Stimulated activated CD8-positive, alpha-beta memory T cell treated with anti-CD3 and anti-CD28 coated beads, Interleukin-7, amount 100 ng/mL, for 48 hours (primary cell): Measurements from ENCODE around the gene MAP2K6.

Experiments
- DNase-seq, 2 donors: peaks; one replicate each; pipeline ENCODE4 v3.0.0-alpha.2; 2020; ENCODE audit warnings: low read depth in 1 of 2; ENCODE audit errors: extremely low read depth in 1 of 2

MAP2K6 gene

DNA sequence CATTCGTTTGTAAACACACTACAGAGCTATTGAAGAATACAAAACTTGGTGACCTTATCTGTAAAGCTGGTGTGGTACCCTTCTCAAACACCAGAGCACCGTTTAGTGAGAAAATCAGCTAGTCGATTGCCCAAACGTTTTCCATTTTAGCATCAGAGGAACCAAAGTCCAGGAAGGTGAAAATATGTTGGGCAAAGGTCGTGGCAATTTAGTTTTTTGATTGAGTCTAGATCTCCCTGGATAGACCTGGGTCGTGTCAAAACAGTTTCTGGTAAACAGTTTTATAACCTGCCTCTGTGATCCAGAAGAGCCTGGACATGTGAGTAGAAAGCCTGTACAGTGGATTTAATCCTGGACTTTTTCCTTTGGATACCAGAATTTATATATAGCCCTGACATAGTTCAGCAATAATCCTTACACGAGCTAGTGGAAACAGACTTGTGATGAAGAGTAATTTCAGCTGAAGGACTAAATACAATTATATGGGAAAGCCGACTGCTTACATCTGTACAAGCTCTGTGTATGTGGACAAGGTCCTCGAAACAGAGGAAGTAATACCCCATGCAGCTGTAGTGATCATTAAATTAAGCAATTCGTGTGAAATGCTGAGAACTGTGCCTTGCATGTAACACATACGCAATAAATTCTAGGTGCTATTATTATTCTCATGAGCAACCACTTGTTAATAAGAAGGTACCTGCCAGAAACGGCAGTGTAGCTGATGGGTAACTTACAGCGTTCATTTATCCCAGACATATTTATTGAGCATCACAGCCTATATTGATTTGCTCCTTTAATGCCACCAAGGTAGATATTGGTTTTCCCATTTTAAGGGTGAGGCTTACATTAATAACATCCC is 72.5 kb downstream of the MAP2K6 start:
- no peak for DNase-seq

- no peak for DNase-seq
Measured at GRCh38 chr17:69489313-69489712, 74.8 kb downstream of the MAP2K6 start.

GRCh38 chr17:69492410-69493071 is 78.0 kb downstream of the MAP2K6 start:
- DNase-seq: no peak

DNA sequence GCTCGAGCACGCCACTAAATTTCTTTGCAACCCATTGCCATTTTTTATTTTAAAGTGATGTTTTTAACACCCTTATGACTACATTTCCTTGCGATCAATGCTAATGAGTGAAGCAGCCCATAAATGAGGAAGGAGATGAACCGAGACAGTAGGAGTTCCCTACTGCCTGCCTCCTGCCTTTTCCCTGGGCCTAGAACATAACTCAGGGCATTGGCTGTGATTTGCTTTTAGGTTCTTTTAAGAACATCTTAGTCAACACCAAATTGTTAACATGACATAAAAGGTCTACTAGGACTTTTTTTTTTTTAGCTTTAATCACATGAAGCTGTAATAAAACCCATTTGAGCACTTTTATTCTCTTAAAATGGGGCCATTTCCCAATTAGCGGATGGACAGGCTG is 81.3 kb downstream of the MAP2K6 start:
- DNase-seq: no peak

GRCh38 chr17:69497161-69497560 is 82.7 kb downstream of the MAP2K6 start:
- no peak for DNase-seq

GRCh38 chr17:69499318-69499717 is 84.8 kb downstream of the MAP2K6 start:
- no peak for DNase-seq

GRCh38 chr17:69500911-69501429 is 86.5 kb downstream of the MAP2K6 start:
- DNase-seq: no peak

DNA sequence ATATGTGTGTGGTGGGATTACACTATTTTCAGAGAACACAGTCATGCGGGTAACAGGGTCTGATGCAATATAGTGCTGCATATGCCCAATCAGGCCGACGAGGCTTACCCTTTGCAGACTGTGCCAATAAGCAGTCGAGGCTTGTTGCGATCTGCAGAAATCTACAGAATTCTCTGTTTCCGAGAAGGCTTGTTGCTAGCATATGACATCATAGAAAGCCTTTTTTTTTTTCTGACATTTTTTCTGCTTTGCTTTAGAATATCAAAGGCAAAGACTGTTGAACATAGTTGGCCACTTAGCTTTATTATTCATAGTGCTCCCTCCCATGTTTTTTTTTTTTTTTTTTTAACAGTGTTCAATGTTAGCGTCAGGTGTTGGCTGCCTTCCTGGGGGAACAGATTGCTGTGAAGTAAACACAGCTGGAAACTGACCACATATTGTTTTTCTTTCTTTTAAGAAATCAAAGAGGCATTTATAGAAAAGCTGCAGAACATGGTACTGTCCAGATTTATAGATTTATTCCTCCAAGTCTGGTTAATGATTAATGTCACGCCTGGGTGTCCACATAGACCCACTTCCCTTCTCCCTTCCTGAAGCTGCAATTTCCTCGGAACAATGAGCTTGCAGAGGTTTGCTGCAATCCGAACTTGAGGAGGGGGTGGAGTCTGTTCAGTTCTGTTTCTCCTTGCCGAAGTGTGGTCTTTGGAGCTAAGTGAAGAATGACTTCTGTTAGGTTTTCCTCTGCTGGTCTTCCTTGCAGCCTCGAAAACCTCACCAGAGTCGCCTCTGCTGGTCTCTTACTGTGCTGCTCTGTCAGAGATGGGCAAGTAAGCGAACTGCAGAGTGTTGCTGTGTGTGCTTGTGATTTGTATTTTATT is 87.3 kb downstream of the MAP2K6 start:
- DNase-seq: no peak

DNA sequence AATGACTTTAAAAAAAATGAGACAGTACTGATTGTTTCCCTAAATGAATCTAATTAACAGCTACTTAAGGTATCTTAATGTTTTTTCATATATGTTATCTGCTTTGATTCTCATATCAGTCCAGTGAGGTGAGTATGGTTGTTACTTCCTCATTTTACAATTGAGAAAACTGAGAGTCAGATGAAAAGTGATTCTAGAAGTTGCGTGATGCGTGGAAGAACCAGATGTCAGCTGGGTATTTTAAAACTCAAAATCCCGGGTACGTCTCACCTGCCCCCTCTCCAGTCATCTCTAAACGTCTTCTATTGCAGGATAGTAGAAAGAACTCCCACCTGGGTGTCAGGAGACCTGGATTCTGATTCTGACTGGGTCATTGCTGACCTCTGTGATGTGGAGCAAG is 89.2 kb downstream of the MAP2K6 start:
- no peak for DNase-seq

- no peak for DNase-seq
Measured at GRCh38 chr17:69505740-69506139, 91.2 kb downstream of the MAP2K6 start.

- no peak for DNase-seq
Measured at GRCh38 chr17:69506489-69506888, 92.0 kb downstream of the MAP2K6 start.

GRCh38 chr17:69508814-69509213 is 94.3 kb downstream of the MAP2K6 start:
- DNase-seq: no peak

- no peak for DNase-seq
Measured at GRCh38 chr17:69511250-69511649, 96.8 kb downstream of the MAP2K6 start.

DNA sequence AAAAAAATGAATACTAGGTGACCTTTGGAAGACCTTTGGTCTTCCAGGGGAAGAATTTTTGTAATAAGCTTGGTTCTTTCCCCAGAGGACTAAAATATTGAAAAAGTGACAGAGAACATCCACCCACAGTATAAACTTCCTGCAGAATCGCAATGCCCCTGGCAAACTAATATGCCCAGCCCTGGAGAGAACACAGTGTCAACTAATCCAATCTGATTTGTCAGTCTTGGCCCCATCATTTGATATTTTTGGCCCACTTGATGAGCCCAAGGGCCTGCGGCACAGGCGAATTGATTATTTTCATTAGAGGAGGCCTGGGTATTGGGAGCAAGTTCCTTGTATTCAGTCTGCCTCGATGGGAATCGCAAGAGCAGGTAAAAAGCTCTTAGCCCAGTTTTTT is 98.4 kb downstream of the MAP2K6 start:
- DNase-seq: no peak

DNA sequence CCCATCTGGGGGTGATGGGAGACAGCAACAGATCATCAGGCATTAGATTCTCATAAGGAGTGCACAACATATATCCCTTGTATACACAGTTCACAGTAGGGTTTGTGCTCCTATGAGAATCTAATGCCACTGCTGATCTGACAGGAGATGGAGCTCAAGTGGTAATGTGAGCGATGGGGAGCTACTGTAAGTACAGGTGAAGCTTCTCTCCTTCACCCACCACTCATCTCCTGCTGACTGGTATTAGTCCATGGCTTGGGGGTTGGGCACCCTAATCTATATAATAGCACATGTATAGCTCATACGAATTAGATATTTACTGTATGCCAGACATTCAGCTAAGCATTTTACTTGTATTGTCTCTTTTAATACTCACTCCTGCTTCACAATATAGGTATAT is 101.7 kb downstream of the MAP2K6 start:
- DNase-seq: no peak

GRCh38 chr17:69516911-69517310 is 102.4 kb downstream of the MAP2K6 start:
- no peak for DNase-seq

GRCh38 chr17:69518951-69519350 is 104.5 kb downstream of the MAP2K6 start:
- DNase-seq: no peak

GRCh38 chr17:69523244-69523861 is 108.9 kb downstream of the MAP2K6 start:
- DNase-seq: peak in 1 of 2 donors; percentile 1

- DNase-seq: no peak
Measured at GRCh38 chr17:69524854-69525253, 110.4 kb downstream of the MAP2K6 start.

GRCh38 chr17:69525920-69526841 is 111.7 kb downstream of the MAP2K6 start:
- no peak for DNase-seq
